Stimulated activated CD4-positive, alpha-beta T cell treated with anti-CD3 and anti-CD28 coated beads, Interleukin-12 subunit alpha, Interleukin-12 subunit beta, amount 100 ng/mL, for 4 hours (primary cell): ENCODE measurements around the gene GALNTL6.

Experiments
- DNase-seq: peaks from one replicate; pipeline ENCODE4 v3.0.0-alpha.2; 2020

The GALNTL6 gene

DNA sequence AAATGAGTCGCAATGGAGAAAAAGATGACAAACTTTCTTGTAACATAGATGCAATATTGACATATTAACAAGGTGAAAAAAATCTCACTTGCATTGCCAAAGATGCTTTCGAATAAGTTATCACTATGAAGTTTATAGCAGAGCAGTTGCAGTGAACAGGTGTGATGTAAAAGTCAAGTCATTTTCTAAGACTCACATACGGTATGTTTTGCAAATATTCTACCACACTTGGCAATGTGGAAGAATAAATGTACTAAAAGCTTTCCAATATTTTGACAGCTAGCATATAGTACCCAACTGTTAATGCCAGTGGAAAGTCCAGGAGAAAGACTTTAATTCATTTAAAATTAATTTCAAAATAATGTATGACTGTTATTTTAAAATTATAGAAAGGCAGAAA is 76.5 kb downstream of the GALNTL6 start:
- no peak for DNase-seq

- DNase-seq = no peak
Observed at GRCh38 chr4:171891038-171891437, 77.8 kb downstream of the GALNTL6 start.

DNA sequence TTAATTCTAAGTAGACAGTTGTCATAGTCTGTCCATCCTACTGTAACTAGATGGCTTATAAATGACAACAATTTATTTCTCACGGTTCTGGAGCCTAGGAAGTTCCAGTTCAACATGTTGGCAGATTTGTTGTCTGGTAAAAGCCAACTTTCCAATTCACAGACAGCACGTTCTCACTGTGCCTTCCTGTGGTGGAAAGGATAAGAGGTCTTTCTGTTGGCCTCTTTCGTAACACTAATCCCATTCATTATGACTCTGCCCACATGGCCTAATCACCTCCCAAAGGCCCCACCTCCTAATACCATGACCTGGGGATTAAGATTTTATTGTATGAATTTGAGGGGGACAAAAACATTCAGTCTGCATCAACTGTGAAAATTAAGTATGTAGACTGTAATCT is 83.2 kb downstream of the GALNTL6 start:
- DNase-seq = no peak

DNA sequence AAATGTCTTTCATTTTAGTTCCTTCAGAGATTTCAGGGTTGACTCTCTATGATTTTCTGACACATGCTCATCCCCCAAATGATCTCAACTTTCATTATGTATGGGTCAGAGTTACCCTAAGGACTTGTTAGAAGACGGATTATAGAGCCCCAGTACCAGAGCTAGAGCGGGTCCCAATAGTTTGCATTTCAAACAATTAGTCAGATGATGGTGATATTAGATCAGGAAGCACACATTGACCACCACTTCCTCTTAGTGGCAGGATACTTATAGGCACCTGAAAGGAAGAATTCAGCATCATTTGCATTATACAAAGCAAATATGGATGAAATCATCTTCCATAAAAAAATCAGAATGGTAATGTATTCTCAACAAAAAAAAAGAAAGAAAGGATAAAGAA is 106.1 kb downstream of the GALNTL6 start:
- no peak for DNase-seq

DNA sequence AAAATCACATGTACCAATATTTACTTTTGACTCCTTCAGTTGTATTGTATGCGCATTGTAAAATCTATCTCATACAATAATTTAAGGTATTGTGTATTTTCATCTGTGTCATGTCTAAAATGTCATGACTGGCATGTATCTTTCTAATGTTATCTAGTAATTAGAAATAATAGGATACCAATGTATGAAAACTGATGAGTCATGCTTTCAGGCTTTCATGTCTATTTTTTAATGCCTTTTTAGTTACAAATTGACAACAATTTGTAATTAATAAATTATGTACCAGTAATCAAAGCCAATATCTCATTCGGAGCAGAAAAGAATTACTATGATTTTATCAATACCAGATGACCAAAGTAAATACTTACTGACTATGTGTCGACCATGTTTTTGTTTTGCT is 107.7 kb downstream of the GALNTL6 start:
- no peak for DNase-seq

DNA sequence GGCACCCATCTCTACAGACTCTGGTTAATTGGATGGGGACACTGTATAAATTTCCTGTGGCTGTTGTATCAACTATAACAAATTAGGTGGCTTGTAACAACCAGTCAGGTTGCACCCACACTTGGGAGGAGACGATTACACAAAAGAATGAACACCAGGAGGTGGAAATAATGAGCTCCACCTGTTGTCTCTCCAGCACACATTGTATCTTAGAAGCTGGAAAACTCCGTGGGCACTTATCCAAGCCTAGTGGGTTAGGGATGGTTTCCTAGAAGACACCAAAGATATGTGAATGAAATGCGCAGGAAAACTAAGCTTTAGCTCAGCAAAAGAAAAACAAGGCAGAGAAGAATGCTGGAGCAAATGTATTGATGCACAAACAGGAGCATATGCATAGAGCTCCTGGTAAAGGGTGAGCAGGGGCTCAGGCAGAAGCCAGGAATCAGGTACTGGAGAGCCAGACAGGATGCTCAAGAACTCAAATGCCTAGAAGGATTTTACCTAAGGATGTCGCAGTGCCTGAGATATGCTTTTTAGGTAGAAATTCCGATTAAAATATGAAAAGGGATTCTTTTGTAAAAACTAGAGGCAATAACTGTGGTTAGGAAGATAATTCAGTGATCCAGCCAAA is 111.7 kb downstream of the GALNTL6 start:
- DNase-seq = no peak

- DNase-seq = no peak
Observed at GRCh38 chr4:171928336-171928735, 115.1 kb downstream of the GALNTL6 start.

DNA sequence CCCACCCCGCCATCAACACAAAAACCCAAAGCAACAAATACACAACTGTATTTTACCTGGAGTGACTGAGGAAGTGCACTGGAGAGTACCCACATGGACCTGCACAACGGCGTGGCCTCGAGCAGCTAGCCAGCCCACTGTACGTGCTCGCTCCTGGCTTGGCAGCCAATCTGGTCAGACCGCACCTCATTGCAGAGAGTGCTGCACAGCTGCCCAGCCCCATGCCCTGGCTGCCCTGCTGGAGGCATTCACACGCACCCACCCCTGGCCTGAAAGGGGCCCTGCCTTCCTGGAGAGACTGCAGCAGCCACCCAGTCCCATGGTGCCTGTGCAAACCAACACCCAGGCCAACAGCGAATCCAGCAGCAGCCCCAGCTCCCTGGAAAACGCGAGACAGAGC is 116.3 kb downstream of the GALNTL6 start:
- DNase-seq = no peak

DNA sequence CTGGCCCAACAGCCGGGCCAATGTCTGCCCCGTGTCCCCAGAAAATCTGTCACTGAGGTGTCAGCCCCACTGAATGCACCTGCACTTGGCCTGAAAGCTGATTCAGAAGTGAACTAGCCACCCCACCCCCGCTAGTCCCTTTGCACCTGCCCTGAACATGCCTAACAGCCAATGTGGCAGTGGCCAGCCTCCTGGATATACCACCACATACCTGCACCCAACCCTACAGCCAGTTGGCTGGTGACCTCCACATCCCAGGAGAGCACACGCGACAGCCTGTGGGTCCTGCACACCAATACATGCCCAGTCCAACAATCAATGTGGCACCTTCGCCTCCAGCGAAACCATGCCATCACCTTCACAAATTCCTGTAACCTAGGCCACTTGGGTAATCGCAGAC is 116.7 kb downstream of the GALNTL6 start:
- DNase-seq = no peak

- no peak for DNase-seq
Observed at GRCh38 chr4:171932238-171932637, 119.0 kb downstream of the GALNTL6 start.

DNA sequence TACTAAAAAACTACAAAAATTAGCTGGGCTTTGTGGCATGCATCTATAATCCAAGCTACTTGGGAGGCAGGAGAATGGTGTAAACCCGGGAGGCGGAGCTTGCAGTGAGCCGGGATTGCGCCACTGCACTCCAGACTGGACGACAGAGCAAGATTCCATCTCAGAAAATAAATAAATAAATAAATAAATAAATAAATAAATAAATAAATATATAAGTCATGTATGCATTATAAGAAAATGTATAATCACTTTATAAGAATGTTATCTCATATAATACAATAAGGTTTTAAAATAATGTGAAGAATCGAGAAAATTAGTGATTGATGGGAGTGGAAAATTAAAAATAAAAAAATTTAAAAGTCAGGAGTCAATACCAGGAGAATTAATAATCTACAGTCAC is 127.5 kb downstream of the GALNTL6 start:
- DNase-seq = no peak

DNA sequence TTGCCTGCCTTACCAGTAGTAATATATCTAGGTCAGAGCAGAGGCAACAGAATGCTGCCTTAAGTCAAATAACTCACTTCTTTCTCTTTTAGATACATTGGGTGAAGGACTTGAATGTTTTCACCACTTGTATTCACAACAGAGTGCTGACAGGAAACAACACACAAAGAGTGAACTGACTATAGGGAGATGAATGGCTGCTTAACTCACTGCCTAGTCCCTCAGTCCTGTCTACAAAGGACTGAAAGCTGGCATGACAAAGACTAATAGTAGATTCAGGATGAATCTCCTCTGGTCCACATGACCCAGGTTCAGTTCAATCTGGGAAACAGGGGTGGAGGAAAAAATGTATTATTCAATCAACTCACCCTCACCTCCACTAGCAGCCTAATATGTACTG is 134.2 kb downstream of the GALNTL6 start:
- no peak for DNase-seq

- DNase-seq = no peak
Observed at GRCh38 chr4:171948038-171948437, 134.8 kb downstream of the GALNTL6 start.

GRCh38 chr4:171954650-171955049 is 141.4 kb downstream of the GALNTL6 start:
- no peak for DNase-seq

DNA sequence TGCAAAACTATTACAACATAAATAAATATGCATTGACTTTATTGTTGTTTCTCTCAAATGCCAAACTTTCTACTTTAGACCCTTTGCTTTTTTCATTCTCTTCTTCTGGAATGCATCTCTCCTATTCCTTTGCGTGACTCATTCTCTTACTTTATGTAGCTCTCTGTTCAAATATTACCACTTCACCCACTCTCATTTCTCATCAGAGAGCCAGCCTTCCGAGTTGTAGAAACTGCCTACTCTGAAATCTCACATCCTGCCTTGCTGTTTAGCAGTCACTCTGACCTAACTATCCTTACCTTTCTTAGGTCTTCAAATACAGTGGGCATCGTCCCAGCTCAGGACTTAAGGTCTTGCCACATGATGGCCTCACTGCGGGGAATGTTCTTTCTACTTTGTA is 143.5 kb downstream of the GALNTL6 start:
- no peak for DNase-seq

DNA sequence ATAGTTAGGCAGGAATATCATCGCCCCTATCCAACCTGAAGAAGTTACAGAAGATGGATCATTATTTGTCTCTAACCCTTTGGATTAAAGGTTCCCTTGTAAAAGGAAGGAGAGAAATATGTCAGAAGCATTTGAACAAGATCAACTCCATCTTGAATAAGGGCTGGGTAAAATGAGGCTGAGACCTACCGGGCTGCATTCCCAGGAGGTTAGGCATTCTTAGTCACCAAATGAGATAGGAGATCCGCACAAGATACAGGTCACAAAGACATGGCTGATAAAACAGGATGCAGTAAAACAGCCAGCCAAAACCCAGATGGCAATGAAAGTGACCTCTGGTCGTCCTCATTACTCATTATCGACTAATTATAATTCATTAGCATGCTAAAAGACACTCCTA is 148.9 kb downstream of the GALNTL6 start:
- no peak for DNase-seq

DNA sequence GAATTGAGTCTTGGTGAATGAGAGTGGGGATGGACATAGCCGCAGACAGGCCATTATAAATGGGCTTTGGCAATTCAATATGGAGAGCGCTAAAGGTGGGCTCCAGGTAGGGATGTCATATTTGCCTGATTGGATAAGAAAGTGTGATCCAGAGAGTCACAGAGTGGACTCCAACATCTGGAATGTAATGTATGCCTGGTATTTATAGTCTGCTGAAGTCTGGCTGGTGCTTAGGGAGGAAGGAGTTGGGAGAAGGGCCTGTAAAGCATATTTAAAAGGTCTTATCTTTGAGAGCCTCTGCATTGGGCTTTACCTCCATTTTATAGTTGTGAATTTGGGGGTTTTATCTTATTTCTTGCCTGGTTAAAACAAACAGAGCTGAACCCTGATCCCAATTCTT is 153.2 kb downstream of the GALNTL6 start:
- no peak for DNase-seq

GRCh38 chr4:171978216-171978615 is 165.0 kb downstream of the GALNTL6 start:
- no peak for DNase-seq

DNA sequence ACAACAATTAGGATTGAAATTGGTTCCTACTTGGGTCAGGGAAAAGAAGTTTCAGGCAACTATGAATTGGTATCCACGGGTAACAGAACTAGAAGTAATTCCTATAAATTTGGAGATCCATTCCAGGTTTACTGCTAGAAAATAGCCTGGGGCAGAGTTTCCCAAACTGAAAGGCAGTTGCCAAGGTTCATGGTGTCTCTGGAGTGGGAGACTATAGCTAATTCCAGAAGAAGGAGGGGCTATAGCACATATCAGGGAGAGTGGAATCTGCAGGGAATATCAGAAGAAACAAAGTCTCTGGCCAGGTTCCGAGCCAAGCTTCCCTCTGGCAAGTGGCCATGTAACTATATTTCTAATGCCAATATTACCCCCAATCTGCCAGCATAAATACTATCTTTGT is 166.3 kb downstream of the GALNTL6 start:
- DNase-seq = no peak

GRCh38 chr4:171981185-171981584 is 168.0 kb downstream of the GALNTL6 start:
- DNase-seq = no peak

GRCh38 chr4:171983935-171984805 is 171.0 kb downstream of the GALNTL6 start:
- no peak for DNase-seq

DNA sequence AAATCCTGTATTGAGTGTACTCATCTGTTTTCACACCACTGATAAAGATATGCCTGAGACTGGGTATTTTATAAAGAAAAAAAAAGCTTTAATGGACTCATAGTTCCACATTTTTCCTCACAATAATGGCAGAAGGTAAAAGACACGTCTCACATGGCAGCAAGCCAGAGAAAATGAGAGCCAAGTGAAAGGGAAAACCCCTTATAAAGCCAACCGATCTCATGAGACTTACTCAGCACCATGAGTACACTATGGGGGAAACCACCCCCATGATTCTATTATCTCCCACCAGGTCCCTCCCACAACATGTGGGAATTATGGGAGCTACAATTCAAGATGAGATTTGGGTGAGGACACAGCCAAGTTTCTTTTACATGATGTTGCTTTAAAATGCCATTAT is 171.9 kb downstream of the GALNTL6 start:
- no peak for DNase-seq

DNA sequence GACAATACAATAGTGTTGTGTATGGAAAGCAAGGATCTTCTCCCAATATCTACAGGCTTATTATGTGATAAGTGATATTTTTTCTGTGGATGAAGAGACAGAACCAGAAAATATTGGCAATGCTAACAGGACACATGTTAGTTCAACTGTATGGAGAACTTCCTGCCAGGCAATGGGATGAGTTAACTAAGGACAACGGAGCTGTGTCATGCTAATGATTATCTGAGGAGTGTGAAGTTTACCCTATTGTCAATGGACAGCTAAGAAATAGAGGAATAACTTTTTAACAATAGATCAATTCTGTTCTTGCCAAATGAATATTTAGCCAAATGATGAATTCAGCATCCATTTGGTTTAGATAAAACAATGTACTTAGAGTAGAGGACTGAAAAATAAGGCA is 180.0 kb downstream of the GALNTL6 start:
- DNase-seq = no peak

DNA sequence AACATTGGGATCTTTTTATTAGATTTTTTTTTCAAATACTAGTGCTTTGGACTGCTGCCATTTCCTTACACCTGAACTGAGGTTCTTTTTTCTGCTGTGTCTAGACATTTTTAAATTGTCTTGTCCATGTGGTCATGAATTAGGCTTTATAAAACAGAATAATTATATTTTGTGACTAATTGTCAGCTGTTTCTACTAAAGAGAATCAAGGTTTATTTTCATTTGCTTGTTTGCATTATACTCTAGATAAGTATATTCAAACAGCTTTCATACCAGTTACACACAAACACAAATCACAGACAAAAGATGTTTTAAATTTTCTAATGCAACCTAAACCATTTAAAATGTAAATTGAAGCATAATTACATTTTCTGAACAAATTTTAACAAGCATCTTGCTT is 194.7 kb downstream of the GALNTL6 start:
- no peak for DNase-seq
